Measurements from ENCODE around the gene MYO5B.
"Not testable (repeated sequence)": the region's sequence is repeated elsewhere in the genome, so short reads cannot be mapped to it uniquely, and the experiment has no call there.

MYO5B gene

GRCh38 chr18:50194631-50195532 lies at the start of gene MYO5B:
MYO5B (minus strand) TSS chr18:50195147; CDS start chr18:50194793, 354 bp downstream.
- Histone ChIP-seq H3K9me3 (ENCODE audit: control insufficient read depth, insufficient read depth, low read length) (no peaks in the 10 kb centered on the region), H3K4me3 (ENCODE audit: low read depth, low read length) (peak within 1 kb of the TSS; percentile 73), H3K36me3 (ENCODE audit: control insufficient read depth, insufficient read depth, low read length) (no peaks in the 10 kb centered on the region), H3K9ac (ENCODE audit: low read depth, low read length) (no peak within 1 kb of the TSS), H3K4me1 (ENCODE audit: control insufficient read depth, insufficient read depth, low read length) (no peaks in the 10 kb centered on the region), H3K27me3 (ENCODE audit: control insufficient read depth, insufficient read depth, low read length) (peaks cover 55% of the 10 kb centered on the region)

GRCh38 chr18:50241768-50242167 lies 46.8 kb upstream of the MYO5B start:
- H3K4me3 ChIP-seq (ENCODE audit: low read depth, low read length); H3K9me3 ChIP-seq (ENCODE audit: control insufficient read depth, insufficient read depth, low read length); H3K27me3 ChIP-seq (ENCODE audit: control insufficient read depth, insufficient read depth, low read length); H3K9ac ChIP-seq (ENCODE audit: low read depth, low read length); H3K36me3 ChIP-seq (ENCODE audit: control insufficient read depth, insufficient read depth, low read length); H3K4me1 ChIP-seq (ENCODE audit: control insufficient read depth, insufficient read depth, low read length): not testable (repeated sequence)

DNA sequence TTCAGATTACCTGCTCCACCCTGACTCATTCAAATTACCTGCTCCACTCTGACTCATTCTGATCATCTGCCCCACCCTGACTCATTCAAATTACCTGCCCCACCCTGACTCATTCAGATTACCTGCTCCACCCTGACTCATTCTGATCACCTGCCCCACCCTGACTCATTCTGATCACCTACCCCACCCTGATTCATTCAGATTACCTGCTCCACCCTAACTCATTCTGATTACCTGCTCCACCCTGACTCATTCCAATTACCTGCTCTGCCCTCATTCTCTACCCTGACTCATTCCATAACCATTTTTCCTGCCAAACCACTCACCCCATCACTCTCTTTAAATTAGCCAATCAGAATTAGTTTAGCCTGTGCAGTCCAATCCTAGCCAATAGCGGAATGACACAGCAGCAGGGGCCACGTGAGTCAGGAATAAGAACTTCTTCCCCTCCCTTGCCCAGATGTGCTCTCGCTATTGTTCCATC lies 45.2 kb upstream of the MYO5B start:
- Histone ChIP-seq H3K9ac (ENCODE audit: low read depth, low read length) (no peak overlapping the region), H3K4me3 (ENCODE audit: low read depth, low read length) (no peak overlapping the region), H3K9me3 (ENCODE audit: control insufficient read depth, insufficient read depth, low read length) (peaks cover 2% of the 10 kb centered on the region), H3K36me3 (ENCODE audit: control insufficient read depth, insufficient read depth, low read length) (no peaks in the 10 kb centered on the region), H3K27me3 (ENCODE audit: control insufficient read depth, insufficient read depth, low read length) (no peaks in the 10 kb centered on the region), H3K4me1 (ENCODE audit: control insufficient read depth, insufficient read depth, low read length) (no peaks in the 10 kb centered on the region)

DNA sequence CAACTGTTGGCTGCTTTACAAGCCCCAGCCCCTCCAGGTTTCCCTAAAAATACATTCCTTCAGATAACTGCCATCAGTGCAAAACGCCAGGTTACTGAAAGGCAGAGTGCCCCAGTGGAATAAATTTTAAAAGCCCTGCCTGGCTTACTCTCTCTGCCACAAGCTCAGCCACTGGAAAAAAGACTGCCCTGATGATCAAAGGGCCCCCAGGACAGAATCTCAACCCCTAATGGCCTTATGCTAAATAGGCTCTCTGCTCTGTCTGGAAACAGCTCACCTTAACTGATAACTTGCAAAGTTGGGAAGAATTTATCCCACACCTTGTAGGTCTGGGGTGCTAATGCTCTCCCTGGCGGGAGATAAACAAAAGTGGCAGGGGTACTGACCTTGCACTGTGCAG lies 37.5 kb upstream of the MYO5B start:
- no peaks in the 10 kb centered on the region for H3K27me3 ChIP-seq (ENCODE audit: control insufficient read depth, insufficient read depth, low read length)
- no peaks in the 10 kb centered on the region for H3K9me3 ChIP-seq (ENCODE audit: control insufficient read depth, insufficient read depth, low read length)
- no peak overlapping the region for H3K4me3 ChIP-seq (ENCODE audit: low read depth, low read length)
- H3K36me3 ChIP-seq (ENCODE audit: control insufficient read depth, insufficient read depth, low read length): no peaks in the 10 kb centered on the region
- H3K9ac ChIP-seq (ENCODE audit: low read depth, low read length): no peak overlapping the region
- no peaks in the 10 kb centered on the region for H3K4me1 ChIP-seq (ENCODE audit: control insufficient read depth, insufficient read depth, low read length)

GRCh38 chr18:50231621-50232020 lies 36.7 kb upstream of the MYO5B start:
- H3K27me3 ChIP-seq (ENCODE audit: control insufficient read depth, insufficient read depth, low read length): no peaks in the 10 kb centered on the region
- H3K9me3 ChIP-seq (ENCODE audit: control insufficient read depth, insufficient read depth, low read length): no peaks in the 10 kb centered on the region
- H3K36me3 ChIP-seq (ENCODE audit: control insufficient read depth, insufficient read depth, low read length): no peaks in the 10 kb centered on the region
- H3K4me1 ChIP-seq (ENCODE audit: control insufficient read depth, insufficient read depth, low read length): no peaks in the 10 kb centered on the region
- H3K4me3 ChIP-seq (ENCODE audit: low read depth, low read length): no peak overlapping the region
- no peak overlapping the region for H3K9ac ChIP-seq (ENCODE audit: low read depth, low read length)

DNA sequence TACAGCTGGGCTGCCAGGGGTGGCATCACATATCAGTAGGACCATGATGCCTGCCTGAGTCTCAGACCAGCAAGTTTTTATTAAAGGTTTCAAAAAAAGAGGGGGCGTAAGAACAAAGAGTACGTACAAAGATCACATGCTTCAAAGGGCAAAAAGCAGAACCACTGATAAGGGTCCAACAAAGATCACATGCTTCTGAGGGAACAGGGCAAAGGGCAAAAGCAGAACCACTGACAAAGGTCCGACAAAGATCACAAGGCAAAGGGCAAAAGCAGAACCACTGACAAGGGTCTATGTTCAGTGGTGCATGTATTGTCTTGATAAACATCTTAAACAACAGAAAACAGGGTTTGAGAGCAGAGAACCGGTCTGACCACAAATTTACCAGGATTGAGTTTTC lies 25.3 kb upstream of the MYO5B start:
- H3K9me3 ChIP-seq (ENCODE audit: control insufficient read depth, insufficient read depth, low read length); H3K27me3 ChIP-seq (ENCODE audit: control insufficient read depth, insufficient read depth, low read length); H3K9ac ChIP-seq (ENCODE audit: low read depth, low read length); H3K36me3 ChIP-seq (ENCODE audit: control insufficient read depth, insufficient read depth, low read length); H3K4me1 ChIP-seq (ENCODE audit: control insufficient read depth, insufficient read depth, low read length); H3K4me3 ChIP-seq (ENCODE audit: low read depth, low read length): not testable (repeated sequence)

DNA sequence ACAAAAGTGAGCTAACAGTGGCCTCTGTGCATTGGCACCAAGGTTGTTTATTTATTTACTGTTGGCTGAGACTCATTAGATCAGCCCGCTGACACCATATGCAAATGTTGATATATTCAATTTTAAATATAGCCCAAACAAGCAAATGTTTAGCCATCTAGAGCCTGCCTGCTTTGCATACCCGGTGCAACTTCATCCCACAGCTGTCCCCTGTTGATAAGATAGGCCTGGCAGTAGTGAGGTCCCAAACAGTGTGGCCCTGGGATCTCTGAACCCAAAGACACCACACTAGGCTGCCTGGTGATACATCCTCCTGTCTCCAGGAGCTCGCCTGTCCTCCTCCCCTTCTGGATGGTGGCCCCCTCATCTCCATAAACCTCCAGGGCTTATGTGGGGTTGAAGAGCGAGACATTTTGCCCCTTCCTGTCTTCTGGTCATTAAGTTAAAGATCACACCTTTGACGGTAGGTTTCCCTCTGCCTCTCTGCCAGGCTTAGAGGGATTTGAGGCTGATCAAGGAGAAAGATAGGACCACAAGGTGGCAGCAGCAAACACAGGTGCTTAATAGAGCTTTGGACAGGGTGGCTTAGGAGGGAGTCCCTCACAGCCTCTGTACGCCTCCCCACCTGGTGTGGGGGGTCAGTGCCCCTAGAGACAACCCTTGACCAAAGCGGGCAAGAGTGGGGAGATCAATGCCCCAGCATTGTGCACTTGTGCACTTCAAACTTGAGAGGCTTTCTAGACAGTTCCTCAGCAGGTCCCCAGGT lies 23.7 kb upstream of the MYO5B start:
- Histone ChIP-seq H3K9me3 (ENCODE audit: control insufficient read depth, insufficient read depth, low read length) (no peaks in the 10 kb centered on the region), H3K4me3 (ENCODE audit: low read depth, low read length) (no peak overlapping the region), H3K36me3 (ENCODE audit: control insufficient read depth, insufficient read depth, low read length) (no peaks in the 10 kb centered on the region), H3K9ac (ENCODE audit: low read depth, low read length) (no peak overlapping the region), H3K27me3 (ENCODE audit: control insufficient read depth, insufficient read depth, low read length) (no peaks in the 10 kb centered on the region), H3K4me1 (ENCODE audit: control insufficient read depth, insufficient read depth, low read length) (peaks cover 3% of the 10 kb centered on the region)

DNA sequence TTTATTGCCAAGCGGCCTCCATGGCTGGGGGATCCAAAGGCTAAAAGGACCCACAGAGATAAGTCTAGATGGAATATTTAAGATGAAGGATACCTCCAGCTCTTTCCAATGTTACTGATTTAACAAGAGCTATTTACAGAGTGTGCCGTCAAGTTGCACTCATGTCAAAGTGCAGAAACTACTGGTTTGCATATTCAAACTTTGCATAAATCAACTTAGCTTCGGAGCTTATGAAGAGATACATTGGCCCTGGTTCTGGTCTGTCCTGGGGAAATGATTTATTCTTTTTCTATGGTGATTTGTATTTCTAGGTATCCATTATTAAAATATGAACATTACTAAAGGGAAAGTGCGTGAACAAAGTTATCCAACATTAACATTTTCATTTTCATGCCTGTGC lies 14.4 kb upstream of the MYO5B start:
- Histone ChIP-seq H3K4me3 (ENCODE audit: low read depth, low read length) (no peak overlapping the region), H3K27me3 (ENCODE audit: control insufficient read depth, insufficient read depth, low read length) (no peaks in the 10 kb centered on the region)

GRCh38 chr18:50207722-50208121 lies 12.8 kb upstream of the MYO5B start:
- Histone ChIP-seq H3K9ac (ENCODE audit: low read depth, low read length) (no peak overlapping the region), H3K36me3 (ENCODE audit: control insufficient read depth, insufficient read depth, low read length) (no peaks in the 10 kb centered on the region), H3K4me3 (ENCODE audit: low read depth, low read length) (no peak overlapping the region), H3K27me3 (ENCODE audit: control insufficient read depth, insufficient read depth, low read length) (peaks cover 8% of the 10 kb centered on the region), H3K4me1 (ENCODE audit: control insufficient read depth, insufficient read depth, low read length) (no peaks in the 10 kb centered on the region), H3K9me3 (ENCODE audit: control insufficient read depth, insufficient read depth, low read length) (no peaks in the 10 kb centered on the region)

More for the DNA sequence above, 14.4 kb upstream of the MYO5B start:
- Histone ChIP-seq H3K9me3 (ENCODE audit: control insufficient read depth, insufficient read depth, low read length) (no peaks in the 10 kb centered on the region), H3K9ac (ENCODE audit: low read depth, low read length) (no peak overlapping the region), H3K4me1 (ENCODE audit: control insufficient read depth, insufficient read depth, low read length) (no peaks in the 10 kb centered on the region), H3K36me3 (ENCODE audit: control insufficient read depth, insufficient read depth, low read length) (no peaks in the 10 kb centered on the region)

GRCh38 chr18:50203801-50204604 lies 9.1 kb upstream of the MYO5B start:
- Histone ChIP-seq H3K4me1 (ENCODE audit: control insufficient read depth, insufficient read depth, low read length) (no peaks in the 10 kb centered on the region), H3K36me3 (ENCODE audit: control insufficient read depth, insufficient read depth, low read length) (no peaks in the 10 kb centered on the region), H3K4me3 (ENCODE audit: low read depth, low read length) (peak overlapping the region; percentile 47), H3K27me3 (ENCODE audit: control insufficient read depth, insufficient read depth, low read length) (peaks cover 16% of the 10 kb centered on the region), H3K9me3 (ENCODE audit: control insufficient read depth, insufficient read depth, low read length) (no peaks in the 10 kb centered on the region), H3K9ac (ENCODE audit: low read depth, low read length) (no peak overlapping the region)

DNA sequence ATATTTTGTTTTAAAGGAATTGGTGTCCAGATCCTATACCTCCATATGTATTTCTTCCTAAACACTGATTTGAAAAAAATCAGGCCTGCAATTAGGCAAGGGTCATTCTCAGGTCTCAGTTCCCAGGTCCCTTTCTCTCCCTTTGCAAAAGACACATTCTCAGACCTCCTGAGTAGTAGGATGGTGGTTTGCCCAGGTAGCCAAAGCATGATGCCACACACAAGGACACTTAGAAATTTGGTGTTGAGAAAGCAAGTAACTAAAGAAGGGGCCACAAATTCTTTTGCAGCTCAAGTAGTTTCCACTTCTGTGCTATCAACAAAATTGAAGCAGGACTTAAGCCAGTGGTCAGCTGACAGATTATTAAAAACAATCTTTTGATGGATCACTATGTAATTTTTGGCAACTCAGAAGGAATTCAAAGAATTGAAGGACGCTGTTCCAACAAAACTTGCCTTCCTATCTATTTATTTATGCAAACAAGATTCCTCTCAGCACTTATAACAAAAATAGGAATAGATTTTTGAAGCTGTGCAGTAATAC lies 6.6 kb upstream of the MYO5B start:
- Histone ChIP-seq H3K36me3 (ENCODE audit: control insufficient read depth, insufficient read depth, low read length) (no peaks in the 10 kb centered on the region), H3K27me3 (ENCODE audit: control insufficient read depth, insufficient read depth, low read length) (peaks cover 22% of the 10 kb centered on the region)

More for the DNA sequence above, 6.6 kb upstream of the MYO5B start:
- no peak overlapping the region for H3K4me3 ChIP-seq (ENCODE audit: low read depth, low read length)
- no peaks in the 10 kb centered on the region for H3K9me3 ChIP-seq (ENCODE audit: control insufficient read depth, insufficient read depth, low read length)
- no peaks in the 10 kb centered on the region for H3K4me1 ChIP-seq (ENCODE audit: control insufficient read depth, insufficient read depth, low read length)
- H3K9ac ChIP-seq (ENCODE audit: low read depth, low read length): no peak overlapping the region

All from iPS-15b (cell line).